ENCODE results near the gene NBEAL2.

The NBEAL2 gene

GRCh38 chr3:46939578-46940445 lies 39.7 kb upstream of the NBEAL2 start:
- TF ChIP-seq CTCF (IDR thresholded peaks at IDR 0.05; ENCODE audit: low read depth, low read length), result no peak
- DNase-seq (ENCODE audit: extremely low read depth, low read depth), result no peak

- no peak for TF ChIP-seq CTCF (IDR thresholded peaks at IDR 0.05; ENCODE audit: low read depth, low read length)
- no peak for DNase-seq (ENCODE audit: extremely low read depth, low read depth)
Observed at GRCh38 chr3:46942076-46942475, 37.4 kb upstream of the NBEAL2 start.

- no peak for DNase-seq (ENCODE audit: extremely low read depth, low read depth)
- no peak for TF ChIP-seq CTCF (IDR thresholded peaks at IDR 0.05; ENCODE audit: low read depth, low read length)
Observed at GRCh38 chr3:46942481-46943236, 36.8 kb upstream of the NBEAL2 start.

- no peak for DNase-seq (ENCODE audit: extremely low read depth, low read depth)
Observed at GRCh38 chr3:46943237-46944187, 36.0 kb upstream of the NBEAL2 start.

GRCh38 chr3:46944191-46944590 lies 35.3 kb upstream of the NBEAL2 start:
- TF ChIP-seq CTCF (IDR thresholded peaks at IDR 0.05; ENCODE audit: low read depth, low read length), result no peak
- no peak for DNase-seq (ENCODE audit: extremely low read depth, low read depth)

More at GRCh38 chr3:46943237-46944187, 36.0 kb upstream of the NBEAL2 start:
- no peak for TF ChIP-seq CTCF (IDR thresholded peaks at IDR 0.05; ENCODE audit: low read depth, low read length)

GRCh38 chr3:46946416-46946815 lies 33.0 kb upstream of the NBEAL2 start:
- DNase-seq (ENCODE audit: extremely low read depth, low read depth), result no peak
- TF ChIP-seq CTCF (IDR thresholded peaks at IDR 0.05; ENCODE audit: low read depth, low read length), result no peak
